Peyer's patch (tissue), 4 donors: Measurements from ENCODE around the gene KASH5.

ENCODE experiments used
- CTCF ChIP-seq, 6 experiments: fragments of 450-650 bp in 4 of 6; fragments of 200-600 bp in 2 of 6; sonication (generic) in 1 of 6; IDR thresholded peaks; one replicate each; pipeline ENCODE4 v1.5.1; 2017 to 2019; ENCODE audit warnings: antibody characterized with exemption in 6 of 6, mild to moderate bottlenecking in 3 of 6, moderate library complexity in 1 of 6
- POLR2A ChIP-seq, 2 donors: fragments of 450-650 bp; IDR thresholded peaks; one replicate each; pipeline ENCODE4 v1.5.1; 2017; ENCODE audit warnings: antibody characterized with exemption in 2 of 2, mild to moderate bottlenecking in 2 of 2, moderate library complexity in 2 of 2

- TF ChIP-seq CTCF (IDR thresholded peaks at IDR 0.05) (no peak), POLR2A (IDR thresholded peaks at IDR 0.05) (no peak)
Observed at GRCh38 chr19:49420227-49420626, 32.2 kb downstream of the KASH5 start.
